ENCODE data around the gene RNU1-1.
"Not testable (repeated sequence)": the region's sequence is repeated elsewhere in the genome, so short reads cannot be mapped to it uniquely, and the experiment has no call there.

Gene RNU1-1

DNA sequence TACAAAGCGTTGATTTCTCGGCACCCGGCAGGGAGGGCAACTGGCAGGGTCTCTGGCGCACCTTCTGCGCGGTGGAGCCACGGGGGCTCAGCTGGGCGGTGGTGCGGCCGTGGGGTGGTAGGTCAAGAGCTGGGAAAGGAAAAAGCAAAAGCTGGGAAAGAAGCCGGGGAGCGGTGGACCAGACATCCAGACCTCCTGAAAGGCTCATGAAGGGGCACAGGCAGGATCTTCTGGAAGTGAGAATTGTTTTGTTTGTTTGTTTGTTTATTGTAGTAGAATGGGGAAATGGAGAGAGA lies 7.2 kb upstream of the RNU1-1 start:
- no peak for DNase-seq

DNA sequence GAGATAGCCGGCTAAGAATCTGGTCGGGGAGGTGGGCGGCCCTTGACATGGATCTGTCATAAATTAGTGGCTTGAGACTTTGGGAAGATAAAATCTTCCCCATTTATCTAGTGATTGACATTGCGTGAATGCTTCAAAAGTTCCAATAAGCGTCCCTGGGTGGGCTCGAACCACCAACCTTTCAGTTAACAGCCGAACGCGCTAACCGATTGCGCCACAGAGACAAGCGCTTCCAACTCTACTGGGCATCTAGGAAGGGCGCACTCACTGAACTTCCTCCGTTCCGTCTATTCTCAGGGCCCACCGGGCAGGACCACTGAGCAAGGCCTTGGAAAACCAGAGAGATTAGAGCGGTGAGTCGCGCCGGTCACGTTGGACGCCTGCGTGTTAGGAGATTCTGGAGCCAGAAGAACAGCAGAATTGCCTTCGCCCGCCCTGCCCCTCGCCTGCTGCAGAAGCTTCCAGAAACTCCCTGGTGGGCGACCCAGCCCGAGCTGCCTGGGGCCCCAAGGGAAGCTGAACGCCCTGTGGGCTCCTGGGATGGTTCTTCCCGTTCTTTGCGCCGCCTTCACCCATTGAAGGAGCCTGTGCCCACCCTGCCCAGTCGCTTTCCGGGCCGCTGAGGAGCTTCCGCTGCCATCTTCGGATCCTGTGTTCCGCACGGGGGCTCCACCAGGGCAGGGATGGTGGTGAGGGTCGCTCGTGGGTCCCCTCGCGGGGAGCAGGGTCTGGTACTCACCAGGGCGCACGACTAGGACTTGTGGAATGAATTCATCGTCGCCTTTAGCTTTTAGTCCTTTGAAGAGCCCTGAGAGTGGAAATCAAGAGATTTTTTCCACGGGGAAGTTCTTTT lies 6.6 kb upstream of the RNU1-1 start:
- not testable (repeated sequence) for DNase-seq

DNA sequence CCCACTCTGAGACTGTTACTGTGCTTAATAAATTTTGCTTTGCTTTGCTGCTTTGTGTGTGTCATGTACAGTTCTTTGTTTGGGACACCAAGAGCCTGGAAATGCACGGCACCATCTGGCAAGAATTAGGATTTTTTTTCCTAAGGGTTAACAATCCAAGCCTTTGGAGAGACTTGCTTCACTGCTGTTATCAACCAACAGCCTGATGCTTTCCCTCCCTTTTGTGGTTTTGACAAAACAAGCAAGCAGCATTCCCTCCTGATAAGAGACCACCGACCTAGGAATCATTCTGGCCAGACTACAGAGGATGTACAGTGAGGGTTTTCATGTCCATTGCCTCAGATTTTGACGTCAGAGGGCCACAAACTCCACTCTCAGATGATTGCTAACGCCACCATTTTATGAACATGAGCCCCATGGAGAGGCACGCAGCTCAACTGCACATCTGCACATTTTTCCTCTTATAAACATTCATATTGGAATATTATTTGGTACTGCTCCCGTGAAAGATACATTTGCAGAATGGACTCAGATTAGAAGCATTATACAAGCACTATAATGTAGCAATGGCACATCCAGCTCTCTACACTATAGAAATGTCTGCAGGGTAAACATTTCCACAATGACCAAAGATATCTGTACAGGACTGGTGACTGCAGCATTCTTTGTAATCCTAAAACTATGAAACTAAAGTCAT lies 5.3 kb upstream of the RNU1-1 start:
- not testable (repeated sequence) for DNase-seq

DNA sequence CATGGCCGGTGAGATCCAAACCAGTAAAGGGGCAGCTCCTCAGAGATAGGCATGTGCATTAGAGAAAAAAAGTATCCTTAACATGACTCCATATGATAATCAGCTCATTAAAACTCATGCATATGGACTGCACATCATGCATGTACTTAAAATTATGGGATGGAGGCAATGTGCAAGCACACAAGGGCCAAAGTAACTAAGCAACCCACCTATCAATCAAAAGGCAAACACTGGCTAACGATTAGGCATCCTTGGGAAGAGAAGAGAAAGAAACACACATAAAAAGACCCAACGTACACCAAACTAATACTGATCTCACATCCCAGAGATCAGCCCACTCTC lies 4.8 kb upstream of the RNU1-1 start:
- DNase-seq = not testable (repeated sequence)

DNA sequence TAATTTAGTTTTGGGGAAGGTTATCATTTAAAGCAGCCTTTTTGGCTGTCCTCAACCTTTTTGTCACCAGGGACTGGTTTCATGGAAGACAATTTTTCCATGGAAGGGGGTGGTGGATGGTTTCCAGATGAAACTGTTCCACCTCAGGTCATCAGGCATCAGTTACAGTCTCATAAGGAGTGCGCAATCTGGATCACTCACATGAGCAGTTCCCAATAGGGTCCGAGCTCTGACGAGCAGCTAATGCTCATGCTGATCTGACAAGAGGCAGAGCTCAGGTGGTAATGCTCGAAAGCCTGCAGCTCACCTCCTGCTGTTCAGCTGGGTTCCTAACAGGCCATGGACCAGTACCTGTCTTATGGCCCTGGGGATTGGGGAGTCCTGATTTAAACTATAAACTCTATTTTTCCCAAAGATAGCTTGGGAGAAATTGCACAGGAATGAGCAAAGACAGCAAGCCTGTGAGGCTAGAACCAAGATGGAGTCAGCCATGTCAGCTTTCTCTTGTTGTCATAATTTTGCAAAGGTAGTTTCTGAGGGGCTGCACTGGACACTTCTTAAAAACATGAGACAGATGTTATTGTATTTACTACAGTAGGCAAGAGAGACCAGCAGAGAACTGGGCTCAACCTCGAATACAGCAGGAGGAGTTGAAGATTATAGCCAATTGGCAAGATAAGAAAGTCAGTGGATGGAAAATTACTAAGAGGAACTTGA lies 2.8 kb upstream of the RNU1-1 start:
- not testable (repeated sequence) for DNase-seq

DNA sequence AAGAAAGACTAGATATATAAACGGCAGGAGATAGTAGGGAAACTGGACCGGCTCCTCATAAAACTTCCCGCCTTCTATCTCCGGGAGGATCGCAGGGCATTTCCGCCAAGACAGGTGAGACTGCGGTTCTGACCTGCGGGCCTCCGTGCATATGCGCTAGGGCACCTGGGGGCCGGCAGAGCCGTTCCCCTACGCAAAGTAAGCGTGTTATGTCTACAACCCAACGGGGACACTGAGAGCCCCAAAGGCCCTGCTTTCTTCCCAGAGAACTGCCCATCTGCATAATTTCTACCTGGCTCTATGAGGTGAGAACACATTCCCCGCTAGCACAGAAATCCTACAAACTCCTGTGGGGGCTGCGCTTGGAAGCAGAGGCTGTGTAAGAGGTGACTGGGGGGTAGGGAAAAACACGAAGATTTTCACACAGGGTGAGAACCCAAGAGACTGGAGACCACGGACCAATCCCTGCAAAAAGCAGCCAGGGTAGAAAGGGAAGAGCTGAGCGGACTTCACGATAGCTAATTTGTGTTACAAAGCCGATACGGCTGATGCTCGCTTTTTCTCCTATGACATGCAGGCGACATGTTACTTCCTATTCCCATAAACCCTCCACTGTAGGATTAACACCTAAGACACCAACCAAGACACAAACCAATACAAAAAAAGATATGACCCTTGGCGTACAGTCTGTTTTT lies 526 bp downstream of the RNU1-1 start:
- DNase-seq = peak; percentile 10 to 70

DNA sequence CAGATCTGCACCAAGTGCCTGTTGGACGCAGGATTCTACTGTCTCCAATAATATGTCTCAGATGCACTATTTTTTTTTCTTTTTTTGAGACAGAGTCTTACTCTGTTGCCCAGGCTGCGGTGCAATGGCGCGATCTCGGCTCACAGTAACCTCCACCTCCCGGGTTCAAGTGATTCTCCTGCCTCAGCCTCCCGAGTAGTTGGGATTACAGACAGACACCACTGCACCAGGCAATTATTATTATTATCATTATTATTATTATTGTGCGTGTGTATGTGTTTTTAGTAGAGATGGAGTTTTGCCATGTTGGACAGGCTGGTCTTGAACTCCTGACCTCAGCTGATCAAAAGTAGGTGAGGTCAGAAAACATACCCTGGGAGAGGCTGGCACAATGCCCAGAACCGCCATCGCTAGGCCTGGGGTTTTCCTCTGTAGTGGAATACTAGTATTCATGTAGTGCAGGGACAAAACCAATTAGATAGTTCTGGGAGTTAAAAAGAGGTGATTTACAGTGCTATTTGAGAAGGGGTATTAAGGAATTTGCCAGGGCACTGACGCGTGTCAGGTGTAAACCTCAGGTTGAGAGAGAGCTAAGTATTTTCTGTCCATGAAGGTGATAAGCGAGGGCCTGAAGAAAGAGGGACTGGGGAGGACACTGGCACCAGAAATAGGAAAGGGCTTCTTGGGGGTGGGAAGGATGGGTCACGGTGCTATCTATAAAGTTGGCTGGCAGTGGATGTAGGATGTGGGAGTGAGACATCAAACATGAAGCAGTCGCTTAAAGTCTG lies 1.3 kb downstream of the RNU1-1 start:
- not testable (repeated sequence) for DNase-seq

DNA sequence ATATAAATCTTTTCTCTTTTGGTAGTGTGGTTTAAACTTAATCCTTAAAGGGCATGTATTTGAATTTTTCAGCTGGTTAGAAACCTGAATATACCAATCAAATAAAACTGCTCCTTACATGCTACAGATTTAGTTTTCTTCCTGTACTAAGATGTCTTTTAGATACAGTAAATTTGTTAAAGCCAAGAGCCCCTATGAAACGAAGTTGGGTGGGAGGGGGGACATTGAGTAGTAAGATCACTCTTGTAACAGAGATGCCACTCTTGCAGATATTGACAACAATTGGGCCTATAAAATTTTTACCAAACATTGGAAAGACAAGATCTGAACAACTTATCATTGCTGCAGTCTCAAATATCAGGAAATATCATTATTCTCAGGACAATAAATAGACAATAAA lies 2.2 kb downstream of the RNU1-1 start:
- not testable (repeated sequence) for DNase-seq

DNA sequence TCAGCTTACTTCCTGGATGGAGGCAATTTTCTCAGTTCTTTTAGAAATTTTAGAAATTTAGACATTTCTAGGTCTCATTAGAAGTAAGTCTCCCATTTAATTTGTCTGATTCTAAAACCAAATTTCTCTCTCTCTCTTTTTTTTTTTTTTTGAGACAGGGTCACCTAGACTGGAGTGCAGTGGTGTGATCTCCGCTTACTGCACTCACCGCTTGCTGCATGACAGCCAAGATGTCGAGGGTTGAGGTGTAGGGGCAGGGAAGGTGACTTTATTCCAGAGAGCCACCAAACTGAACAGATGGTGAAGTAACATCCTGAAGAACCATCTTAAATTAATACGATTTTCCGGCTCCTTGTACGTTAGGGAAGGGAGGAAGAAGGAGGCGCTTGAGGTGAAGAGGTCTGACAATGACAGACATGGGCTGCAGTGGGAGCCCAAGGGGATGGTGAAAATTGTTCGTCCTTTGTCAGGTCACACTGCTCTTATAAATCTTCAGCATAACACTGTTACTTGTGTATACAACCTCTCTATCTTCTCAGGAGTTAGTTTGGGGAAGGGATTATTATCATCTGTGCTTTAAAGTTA lies 5.1 kb downstream of the RNU1-1 start:
- DNase-seq = not testable (repeated sequence)

DNA sequence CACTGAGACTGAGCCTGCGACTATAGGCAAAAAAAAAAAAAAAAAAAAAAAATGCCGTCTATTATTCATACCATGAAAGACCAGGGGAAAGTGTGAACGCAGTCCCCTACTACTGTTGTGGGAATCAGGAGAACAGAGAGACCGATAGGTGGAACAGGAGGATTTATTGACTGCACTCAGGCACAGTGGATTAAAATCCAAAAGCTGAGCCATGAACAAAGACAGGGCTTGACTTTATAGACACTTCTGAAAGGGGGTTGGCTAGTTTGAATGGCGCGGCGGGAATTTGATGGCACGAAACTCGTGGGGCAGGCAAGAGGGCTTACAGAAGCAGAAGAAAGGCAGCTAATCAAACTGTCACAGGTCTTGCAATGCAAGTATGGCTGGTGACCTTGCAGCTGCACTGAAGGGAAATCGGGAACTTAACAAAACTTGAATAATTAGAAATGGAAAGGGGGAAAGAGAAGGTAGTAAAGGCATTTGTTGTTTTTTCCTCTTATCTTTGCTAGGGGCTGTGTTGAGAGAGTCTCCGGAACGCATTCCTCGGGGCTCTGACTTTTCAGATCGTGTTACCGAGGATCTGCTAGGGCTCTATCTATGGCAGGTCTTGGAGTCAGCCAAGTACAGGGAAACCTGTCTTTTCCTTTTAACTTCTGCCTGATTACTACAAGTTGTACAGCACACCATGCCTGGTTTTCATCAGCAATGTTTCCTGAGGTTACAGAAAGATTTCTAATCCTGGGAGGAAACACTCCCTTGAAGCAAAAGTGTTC lies 7.5 kb downstream of the RNU1-1 start:
- not testable (repeated sequence) for DNase-seq

DNA sequence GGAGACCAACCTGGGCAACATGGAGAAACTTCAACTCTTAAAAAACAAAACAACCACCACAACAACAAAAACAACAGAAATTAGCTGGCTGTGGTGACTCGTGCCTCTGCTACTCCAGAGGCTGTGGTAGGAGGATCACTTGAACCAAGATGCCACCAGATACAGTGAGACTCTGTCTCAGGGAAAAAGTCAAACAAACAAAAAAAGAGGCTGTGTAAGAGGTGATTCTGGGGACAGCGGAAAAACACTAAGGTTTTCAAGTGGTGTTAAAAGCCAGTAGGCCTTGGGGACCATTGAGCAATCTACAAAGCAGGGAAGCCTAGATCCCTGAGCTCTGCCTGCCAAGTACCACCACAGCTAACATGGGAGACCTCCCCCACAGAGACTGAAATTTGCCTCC lies 8.2 kb downstream of the RNU1-1 start:
- DNase-seq = not testable (repeated sequence)

DNA sequence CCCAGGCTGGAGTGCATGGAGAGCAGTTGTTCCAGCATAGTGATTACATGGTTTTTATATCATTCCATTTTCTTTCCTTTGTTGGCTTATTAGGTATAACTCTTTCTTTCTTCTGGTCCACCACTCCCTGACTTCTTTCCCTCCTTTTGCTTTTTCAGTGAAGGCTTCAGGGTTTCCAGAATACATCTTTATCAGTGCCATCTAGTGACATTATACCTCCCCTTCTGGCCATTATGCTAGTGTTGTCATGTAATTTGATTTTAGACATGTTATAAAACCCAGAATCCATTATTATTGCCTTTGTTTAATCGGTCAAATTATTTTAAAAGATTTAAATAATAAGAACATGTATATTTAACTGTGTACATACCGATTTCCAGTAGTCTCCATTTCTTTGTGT lies 10.6 kb downstream of the RNU1-1 start:
- no peak for DNase-seq

DNA sequence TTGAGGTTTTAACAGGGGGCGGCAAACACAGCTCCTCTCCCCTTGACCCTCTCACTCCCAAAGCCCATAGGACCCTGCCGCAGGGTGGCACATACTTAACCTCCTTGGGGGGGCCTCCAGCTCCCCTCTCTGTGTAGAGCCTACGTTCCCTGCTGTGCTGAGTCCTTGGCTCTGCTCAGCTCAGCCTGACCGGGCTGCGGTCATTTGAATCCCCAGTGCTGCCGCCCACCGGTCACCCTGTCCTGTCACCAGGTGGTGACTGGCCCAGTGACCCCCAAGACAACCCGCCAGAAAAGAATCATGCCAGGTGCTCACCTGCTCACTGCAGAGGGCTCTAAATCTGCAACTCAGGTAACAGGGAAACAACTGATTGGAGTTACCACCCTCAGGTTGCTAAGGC lies 12.6 kb downstream of the RNU1-1 start:
- not testable (repeated sequence) for DNase-seq

DNA sequence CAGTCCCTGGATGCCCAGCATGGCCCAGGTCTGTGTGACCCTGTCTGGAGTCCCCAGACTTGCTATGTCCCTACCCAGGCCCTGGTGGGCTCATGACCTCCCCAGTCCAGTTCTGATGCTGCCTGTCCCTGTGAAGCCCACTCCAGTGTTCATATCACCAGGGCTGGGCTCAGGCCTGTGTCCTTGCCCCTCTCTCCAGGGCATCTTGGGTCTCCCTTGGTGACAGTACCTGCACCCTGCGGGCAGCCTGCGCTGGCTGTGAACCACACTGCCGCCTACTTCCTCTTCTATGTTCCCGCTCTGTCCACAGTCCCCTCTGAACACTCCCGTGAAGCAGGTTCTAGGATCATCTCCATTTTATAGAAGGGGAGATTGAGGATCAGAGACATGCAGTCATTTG lies 13.1 kb downstream of the RNU1-1 start:
- DNase-seq = not testable (repeated sequence)

DNA sequence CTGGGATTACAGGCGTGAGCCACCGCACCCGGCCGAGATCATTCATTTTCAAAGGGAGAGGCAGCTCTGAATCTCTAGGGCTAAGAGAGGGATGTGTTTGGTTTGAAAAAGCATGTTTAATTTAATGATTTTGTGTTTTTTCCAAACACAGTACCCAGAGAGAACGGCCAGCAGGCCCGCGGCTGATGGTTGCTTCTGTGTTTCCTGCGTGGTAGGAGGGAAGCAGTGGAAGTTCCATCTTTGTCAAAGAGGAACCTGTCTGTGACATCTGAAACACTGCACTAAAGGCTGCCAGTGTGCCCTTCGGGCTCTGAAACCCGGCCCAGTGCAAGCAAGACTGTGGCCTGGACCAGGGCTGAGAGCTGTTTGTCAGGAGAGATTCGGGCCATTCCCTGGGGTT lies 13.6 kb downstream of the RNU1-1 start:
- DNase-seq = not testable (repeated sequence)

DNA sequence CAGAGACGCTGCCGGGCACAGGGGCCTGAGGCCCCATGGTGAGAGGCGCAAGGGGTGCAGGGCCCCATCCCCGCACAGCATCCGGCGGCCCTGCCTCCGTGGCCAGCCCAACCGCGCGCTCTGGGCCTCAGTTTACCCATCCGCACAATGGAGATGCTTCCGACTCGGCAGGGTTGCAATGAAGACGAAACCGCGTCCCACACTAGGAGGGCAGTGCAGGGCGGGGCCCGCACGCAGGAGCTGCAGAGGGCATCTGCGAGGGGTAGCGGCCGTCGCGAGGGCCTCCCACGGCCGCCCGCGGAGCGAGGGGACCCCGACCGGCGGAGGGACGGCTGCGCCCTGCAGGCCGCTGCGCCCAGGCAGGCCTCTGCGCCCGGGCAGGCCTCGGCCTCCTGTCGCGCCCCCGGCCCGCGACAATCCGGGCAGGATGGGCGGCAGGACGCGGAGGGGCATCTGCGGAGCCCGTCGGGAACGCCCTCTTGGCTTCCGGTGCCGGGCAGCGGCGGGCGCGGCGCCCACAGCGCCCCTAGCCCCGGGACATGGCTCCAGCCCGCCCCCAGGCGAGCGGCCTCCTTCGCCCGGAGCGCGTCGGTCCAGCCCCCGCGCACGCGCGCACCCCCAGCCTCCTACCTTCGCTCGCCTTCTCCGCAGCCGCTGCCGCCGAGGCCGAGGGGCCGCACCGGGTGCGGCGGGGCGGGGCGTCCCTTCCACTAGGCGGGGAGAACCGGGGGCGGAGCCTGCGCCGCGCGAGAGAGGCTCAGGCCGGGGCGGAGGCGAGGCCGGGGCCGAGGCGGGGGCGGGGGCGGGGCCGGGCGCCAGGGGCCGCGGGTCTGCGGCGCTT lies 15.3 kb downstream of the RNU1-1 start:
- peak; percentile 45 to 66 for DNase-seq

DNA sequence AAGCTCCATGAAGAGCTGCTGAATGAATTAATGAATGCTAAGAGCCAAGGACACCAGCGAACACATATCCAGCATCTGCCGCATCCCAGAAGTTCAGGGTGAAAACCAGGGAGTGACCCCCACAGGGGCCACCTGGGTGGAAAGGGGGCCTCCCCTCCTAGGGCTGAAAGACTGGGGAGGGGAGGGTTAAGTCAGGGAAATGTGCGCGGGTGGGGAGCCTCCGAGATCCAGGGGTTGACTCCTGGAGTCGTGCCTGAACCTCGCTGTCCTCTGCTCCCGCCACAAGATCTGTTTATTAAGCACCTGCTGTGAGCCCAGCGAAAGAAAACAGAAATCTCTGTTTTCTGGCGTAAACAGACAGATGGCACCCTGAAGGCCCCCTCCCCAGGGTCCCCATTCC lies 16.0 kb downstream of the RNU1-1 start:
- DNase-seq = not testable (repeated sequence)

DNA sequence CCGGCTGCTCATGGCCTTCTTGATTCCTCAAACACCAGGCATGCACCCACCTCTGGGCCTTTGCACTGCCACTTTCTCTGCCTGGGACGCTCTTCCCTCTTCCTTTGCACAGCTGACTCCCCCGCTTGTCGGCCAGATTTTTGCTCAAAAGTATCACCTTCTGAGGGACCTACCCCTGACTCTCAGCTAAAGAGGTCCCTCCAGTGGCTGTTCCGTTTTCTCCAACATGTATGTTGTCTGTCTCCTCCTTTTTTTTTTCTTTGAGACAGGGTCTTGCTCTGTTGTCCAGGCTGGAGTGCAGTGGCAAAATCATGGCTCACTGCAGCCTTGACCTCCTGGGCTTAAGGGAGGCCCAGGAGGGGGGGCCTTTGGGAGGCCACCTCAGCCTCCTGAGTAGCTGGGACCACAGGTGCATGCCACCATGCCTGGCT lies 16.6 kb downstream of the RNU1-1 start:
- not testable (repeated sequence) for DNase-seq

DNA sequence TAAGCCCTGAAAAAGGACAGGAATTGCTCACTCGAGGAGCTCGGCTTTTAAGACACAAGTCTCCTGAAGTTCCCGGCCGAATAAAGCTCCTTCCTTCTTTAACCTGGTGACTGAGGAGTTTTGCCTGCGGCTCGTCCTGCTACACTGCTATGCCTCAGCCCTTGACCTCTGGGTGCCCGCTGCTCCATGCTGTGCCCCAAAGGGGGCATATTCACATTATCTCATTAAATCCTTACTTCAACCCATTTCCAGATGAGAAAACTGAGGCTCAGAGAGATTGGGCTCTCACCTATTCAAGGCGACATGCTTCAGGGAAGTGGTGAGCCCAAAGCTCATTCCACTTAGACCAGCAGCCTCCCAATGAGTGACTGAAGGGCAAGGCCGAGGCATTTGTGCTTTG lies 20.4 kb downstream of the RNU1-1 start:
- DNase-seq = not testable (repeated sequence)

DNA sequence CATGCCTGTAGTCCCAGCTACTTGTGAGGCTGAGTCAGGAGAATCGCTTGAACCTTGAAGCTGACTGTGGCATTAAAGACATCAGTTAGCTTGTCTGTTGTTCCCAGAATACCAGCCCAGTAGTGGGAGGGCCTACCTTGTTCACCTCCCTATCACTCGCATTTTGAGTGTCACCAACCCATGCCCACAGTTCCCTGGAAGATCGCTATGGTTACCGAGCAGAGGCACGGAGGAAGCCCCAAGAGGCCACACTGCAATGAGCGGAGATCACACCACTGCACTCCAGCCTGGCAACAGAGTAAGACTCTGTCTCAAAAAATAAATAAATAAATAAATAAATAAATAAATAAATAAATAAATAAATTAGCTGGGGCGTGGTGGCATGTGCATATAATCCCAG lies 21.1 kb downstream of the RNU1-1 start:
- DNase-seq = not testable (repeated sequence)
